Testis (tissue), 3 donors: ENCODE results near the gene ETFA. TPM values are rescaled to one million over a fixed set of nuclear protein-coding genes. Genes with fewer than 3 reads are reported as not detected.

Experiments used
- DNase-seq: peaks from one replicate; pipeline ENCODE4 v3.0.0-alpha.2; 2019
- H3K27ac ChIP-seq, 2 donors: fragments of 200-600 bp; sonication (generic); one replicate each; pipeline ENCODE4 v1.5.1; 2019
- H3K27me3 ChIP-seq: fragments of 200-600 bp; sonication (generic); one replicate; pipeline ENCODE4 v1.5.1; 2019
- H3K36me3 ChIP-seq: fragments of 200-600 bp; sonication (generic); one replicate; pipeline ENCODE4 v1.5.1; 2017; ENCODE audit warnings: low read depth; ENCODE audit errors: missing control alignments
- H3K4me1 ChIP-seq: fragments of 200-600 bp; sonication (generic); one replicate; pipeline ENCODE4 v1.5.1; 2019
- H3K4me3 ChIP-seq, 2 donors: fragments of 200-600 bp; sonication (generic); one replicate each; pipeline ENCODE4 v1.5.1; 2017 to 2019
- H3K9me3 ChIP-seq: fragments of 200-600 bp; sonication (generic); one replicate; pipeline ENCODE4 v1.5.1; 2017
- POLR2A ChIP-seq: fragments of 450-650 bp; IDR thresholded peaks from one replicate; pipeline ENCODE4 v1.6.1; 2017; ENCODE audit warnings: antibody characterized with exemption, mild to moderate bottlenecking, moderate library complexity
- WGBS, 2 donors: methylation state at CpG; one replicate each; pipeline ENCODE4 v1.1.5; 2018; 5-methylcytosine and 5-hydroxymethylcytosine counted together
- intact Hi-C: fragments of 100-400 bp; cut with DNase I; formaldehyde crosslinking; loops from one replicate; pipeline ENCODE4 v1.15.1; 2023; ENCODE audit warnings: low total_unique reads
- polyA plus RNA-seq: library from polyadenylated mRNA; stranded (reverse); fragments of 350-450 nt; fragmentation: Illumina TruSeq; extraction: RNeasy Lipid Tissue Mini Kit (QIAGEN cat#74804); gene quantifications from one replicate; pipeline ENCODE4 v1.2.3, GENCODE V29; 2014; ENCODE audit warnings: low read depth, low replicate concordance; ENCODE audit not compliant: insufficient read depth
- total RNA-seq, 2 donors: library from RNA; depleted of rRNA; stranded (reverse); fragments of >200 nt; gene quantifications; one replicate each; pipeline ENCODE4 v1.2.3, GENCODE V29; 2016
- TF ChIP-seq, protein P1 (sequence below), 3 experiments: fragments of 450-650 bp in 2 of 3; fragments of 200-600 bp in 1 of 3; sonication (generic) in 1 of 3; IDR thresholded peaks; one replicate each; pipeline ENCODE4 v1.5.1; 2016 to 2019; ENCODE audit warnings: antibody characterized with exemption in 3 of 3, mild to moderate bottlenecking in 2 of 3, moderate library complexity in 1 of 3

Gene ETFA
- total and polyA plus RNA-seq, 3 donors from 2014 or later, result 58.3 to 72.7 (median 72.1) TPM

DNA sequence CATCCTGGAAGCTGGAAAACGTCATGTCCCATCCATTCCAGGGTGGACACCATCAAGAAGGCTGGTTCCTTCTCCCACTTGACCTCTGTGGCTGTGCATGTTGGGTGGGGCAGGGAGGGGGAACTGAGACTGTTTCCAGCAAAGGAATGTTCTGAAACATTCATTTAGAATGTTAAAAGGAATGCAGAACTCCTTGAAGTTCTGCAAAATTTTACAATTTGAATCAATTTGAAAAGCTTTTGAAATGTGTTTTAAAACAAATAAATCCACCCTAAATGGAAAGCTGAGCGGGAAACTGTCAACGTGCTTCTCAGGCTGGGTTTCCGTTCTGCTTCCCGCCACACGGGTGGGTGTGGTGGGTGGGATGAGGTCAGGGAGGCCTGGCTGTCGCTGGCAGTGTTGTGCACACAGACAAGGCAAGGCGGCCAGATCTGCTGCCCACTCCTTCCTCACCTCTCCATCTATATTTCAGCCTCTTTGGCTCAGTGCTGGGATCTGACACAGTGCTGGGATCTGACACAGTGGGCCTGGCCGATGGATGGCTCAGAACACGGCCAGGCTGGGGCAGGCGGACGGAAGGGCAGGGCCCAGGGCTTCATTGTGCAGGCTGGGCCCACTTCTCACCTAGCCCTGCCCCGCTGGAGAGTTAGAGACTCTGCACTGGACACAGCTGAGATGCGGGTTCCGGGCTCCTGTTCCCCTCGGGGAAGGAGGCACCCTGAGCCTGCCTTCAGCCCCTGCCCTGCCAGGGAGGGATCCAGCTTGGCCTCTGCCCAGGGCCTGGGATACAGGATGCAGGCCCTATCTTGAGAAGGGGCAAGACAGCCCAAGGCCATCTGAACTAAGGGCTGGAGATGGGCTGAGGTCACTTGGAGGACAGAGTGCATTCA, 141.1 kb downstream of the ETFA start:
- intact Hi-C loops, result no loop called here
- no peak for DNase-seq
- H3K9me3 ChIP-seq, result no peaks in the 10 kb centered on the region
- no peak overlapping the region for H3K27ac ChIP-seq
- TF ChIP-seq POLR2A, result no peak
- TF ChIP-seq, protein P1, sequence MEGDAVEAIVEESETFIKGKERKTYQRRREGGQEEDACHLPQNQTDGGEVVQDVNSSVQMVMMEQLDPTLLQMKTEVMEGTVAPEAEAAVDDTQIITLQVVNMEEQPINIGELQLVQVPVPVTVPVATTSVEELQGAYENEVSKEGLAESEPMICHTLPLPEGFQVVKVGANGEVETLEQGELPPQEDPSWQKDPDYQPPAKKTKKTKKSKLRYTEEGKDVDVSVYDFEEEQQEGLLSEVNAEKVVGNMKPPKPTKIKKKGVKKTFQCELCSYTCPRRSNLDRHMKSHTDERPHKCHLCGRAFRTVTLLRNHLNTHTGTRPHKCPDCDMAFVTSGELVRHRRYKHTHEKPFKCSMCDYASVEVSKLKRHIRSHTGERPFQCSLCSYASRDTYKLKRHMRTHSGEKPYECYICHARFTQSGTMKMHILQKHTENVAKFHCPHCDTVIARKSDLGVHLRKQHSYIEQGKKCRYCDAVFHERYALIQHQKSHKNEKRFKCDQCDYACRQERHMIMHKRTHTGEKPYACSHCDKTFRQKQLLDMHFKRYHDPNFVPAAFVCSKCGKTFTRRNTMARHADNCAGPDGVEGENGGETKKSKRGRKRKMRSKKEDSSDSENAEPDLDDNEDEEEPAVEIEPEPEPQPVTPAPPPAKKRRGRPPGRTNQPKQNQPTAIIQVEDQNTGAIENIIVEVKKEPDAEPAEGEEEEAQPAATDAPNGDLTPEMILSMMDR (IDR thresholded peaks at IDR 0.05), result no peak
- H3K4me1 ChIP-seq, result no peaks in the 10 kb centered on the region
- no peak overlapping the region for H3K4me3 ChIP-seq
- H3K36me3 ChIP-seq, result no peaks in the 10 kb centered on the region
- WGBS, 2 donors, result 56 to 69% methylated on average over 8 to 16 of the region's 16 CpGs
- H3K27me3 ChIP-seq, result no peaks in the 10 kb centered on the region

DNA sequence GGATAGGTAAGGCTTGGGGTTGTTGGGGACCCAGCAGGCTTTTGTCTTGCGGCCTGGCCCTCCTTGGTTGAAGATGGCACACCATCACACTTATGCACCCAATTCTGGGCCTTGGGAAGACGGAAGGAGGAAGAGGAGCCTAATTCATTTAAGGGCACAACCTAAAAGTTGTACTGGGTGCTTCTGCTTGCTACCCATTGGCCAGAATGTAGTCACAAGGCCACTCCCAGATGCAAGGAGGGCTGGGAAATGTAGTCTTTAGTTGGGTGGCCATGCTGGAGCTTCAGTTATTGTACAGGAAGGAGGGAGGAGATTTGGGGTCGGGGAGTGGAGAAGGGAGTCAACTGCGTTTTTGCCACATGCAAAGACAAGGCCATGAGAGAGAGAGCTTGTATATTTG, 142.3 kb downstream of the ETFA start:
- no peak for DNase-seq
- 81 to 84% methylated on average over 4 of the region's 4 CpGs for WGBS, 2 donors

DNA sequence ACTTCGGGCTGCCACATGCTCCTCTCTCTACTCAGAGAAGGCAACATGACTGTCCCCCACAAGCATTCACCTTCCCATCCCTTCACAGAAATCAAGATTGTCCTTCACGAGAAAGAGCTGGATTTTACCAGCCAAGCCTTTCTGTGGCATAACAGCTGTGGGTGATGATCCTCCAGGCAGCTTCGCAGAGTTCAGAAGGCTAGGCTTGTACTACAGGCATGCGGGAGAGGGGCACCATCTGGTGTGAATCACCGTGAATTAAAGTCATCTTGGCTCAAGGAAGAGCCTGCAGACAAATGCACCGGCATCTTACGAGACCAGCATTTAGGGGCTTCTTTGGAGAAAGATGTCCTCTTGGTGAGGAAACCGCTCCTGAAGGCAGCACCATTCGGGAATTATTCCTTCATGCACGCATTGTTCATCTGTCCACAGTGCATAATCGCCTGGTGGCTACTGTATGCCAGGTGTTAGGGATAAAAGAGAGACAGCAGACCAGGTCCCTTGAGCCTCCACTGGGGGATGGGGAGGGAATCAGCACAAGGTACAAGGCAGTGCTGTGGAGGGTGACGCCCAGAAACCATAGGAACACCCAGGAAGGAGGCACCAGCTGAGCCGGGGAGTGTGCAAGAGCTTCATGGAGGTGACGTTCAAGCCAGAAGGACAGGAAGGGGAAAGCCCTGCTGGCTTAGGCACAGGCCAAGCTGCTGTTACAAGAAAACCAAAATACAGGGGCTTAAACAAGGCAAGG, 142.9 kb downstream of the ETFA start:
- no peaks in the 10 kb centered on the region for H3K27me3 ChIP-seq
- intact Hi-C loops, result no loop called here
- H3K27ac ChIP-seq, result no peak overlapping the region
- peaks cover 10% of the 10 kb centered on the region for H3K4me1 ChIP-seq
- H3K9me3 ChIP-seq, result no peaks in the 10 kb centered on the region
- no peak for TF ChIP-seq POLR2A
- TF ChIP-seq, protein P1 (IDR thresholded peaks at IDR 0.05), result no peak
- 90 to 93% methylated on average over 14 of the region's 14 CpGs for WGBS, 2 donors
- no peak overlapping the region for H3K4me3 ChIP-seq
- H3K36me3 ChIP-seq, result no peaks in the 10 kb centered on the region
- DNase-seq, result no peak

More for the DNA sequence above, 142.3 kb downstream of the ETFA start:
- Histone ChIP-seq H3K9me3 (no peaks in the 10 kb centered on the region), H3K36me3 (no peaks in the 10 kb centered on the region), H3K4me1 (peaks cover 4% of the 10 kb centered on the region), H3K27ac (no peak overlapping the region), H3K27me3 (no peaks in the 10 kb centered on the region), H3K4me3 (no peak overlapping the region)
- no peak for TF ChIP-seq POLR2A
- TF ChIP-seq, protein P1 (IDR thresholded peaks at IDR 0.05), result no peak
- intact Hi-C loops, result no loop called here

DNA sequence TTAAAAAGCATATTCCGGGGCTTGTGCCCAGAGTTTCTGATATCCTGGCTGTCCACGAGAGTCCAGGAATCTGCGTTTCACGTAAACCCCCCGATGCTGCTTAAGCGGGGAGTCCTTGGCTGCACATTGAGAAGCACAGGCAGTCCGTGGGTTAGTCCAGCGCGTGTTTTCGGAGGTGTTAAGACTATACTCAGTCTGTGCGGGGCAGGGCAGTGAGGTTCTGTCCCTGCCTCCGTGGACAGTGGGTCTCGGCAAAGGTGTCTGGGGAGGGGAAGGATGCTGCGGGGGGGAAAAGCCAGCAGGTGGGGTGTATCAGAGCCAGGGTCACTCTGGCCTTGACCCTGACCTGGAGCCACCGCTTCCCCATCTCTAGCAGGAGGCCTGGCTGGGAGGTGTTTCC, 145.3 kb downstream of the ETFA start:
- TF ChIP-seq POLR2A, result no peak
- intact Hi-C loops, result no loop called here
- no peak overlapping the region for H3K4me3 ChIP-seq
- no peaks in the 10 kb centered on the region for H3K27me3 ChIP-seq
- no peaks in the 10 kb centered on the region for H3K36me3 ChIP-seq
- no peaks in the 10 kb centered on the region for H3K9me3 ChIP-seq
- peaks cover 35% of the 10 kb centered on the region for H3K4me1 ChIP-seq
- no peak overlapping the region for H3K27ac ChIP-seq
- no peak for DNase-seq
- 90 to 94% methylated on average over 11 to 15 of the region's 15 CpGs for WGBS, 2 donors

Other genes with a start within 250 kb of the ETFA start
- gene ISL2, start 25.3 kb upstream of the ETFA start, total RNA-seq, result 1 to 10 TPM; 3.5 to 4.2 TPM
- 0.88 TPM for gene ISL2, start 25.3 kb upstream of the ETFA start, polyA plus RNA-seq